KOPT-K1 (cell line): Measurements from ENCODE around the gene SOWAHD.
"Not testable (repeated sequence)": the region's sequence is repeated elsewhere in the genome, so short reads cannot be mapped to it uniquely, and the experiment has no call there.

Experiments
- H3K27ac ChIP-seq: fragments of 200-600 bp; sonication (generic); 2 replicates; pipeline ENCODE4 v1.5.1; 2016; ENCODE audit warnings: antibody characterized with exemption, mild to moderate bottlenecking, low read depth, low read length; ENCODE audit not compliant: poor library complexity, severe bottlenecking
- H3K36me3 ChIP-seq: fragments of 200-600 bp; sonication (generic); 2 replicates; pipeline ENCODE4 v1.5.1; 2017; ENCODE audit warnings: antibody characterized with exemption, mild to moderate bottlenecking, low read length, moderate library complexity; ENCODE audit not compliant: insufficient read depth
- H3K9me3 ChIP-seq: fragments of 200-600 bp; sonication (generic); 2 replicates; pipeline ENCODE4 v1.5.1; 2017; ENCODE audit warnings: antibody characterized with exemption, low read length, mild to moderate bottlenecking; ENCODE audit not compliant: insufficient read depth, poor library complexity, severe bottlenecking

Gene SOWAHD

DNA sequence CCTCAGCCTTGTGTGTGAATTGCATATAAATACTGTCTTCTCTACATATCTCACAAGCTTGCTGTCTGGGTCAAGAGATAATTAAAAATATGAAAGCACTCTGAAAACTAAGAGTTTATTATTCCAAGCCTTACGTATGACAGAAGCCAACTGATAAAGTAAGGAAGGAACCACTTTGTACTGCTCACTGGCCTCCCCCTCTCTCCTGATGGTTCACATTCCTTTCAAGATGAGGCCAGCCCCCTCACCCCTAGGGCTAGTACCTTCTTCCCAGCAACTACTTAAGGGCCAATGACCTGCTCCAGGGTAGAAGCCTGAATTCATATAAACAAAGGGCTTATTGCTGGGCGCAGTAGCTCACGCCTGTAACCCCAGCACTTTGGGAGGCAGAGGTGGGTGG, 5.4 kb upstream of the SOWAHD start:
- Histone ChIP-seq H3K36me3 (no peaks in the 10 kb centered on the region), H3K27ac (no peak overlapping the region), H3K9me3 (no peaks in the 10 kb centered on the region)

GRCh38 chrX:119753639-119754257, 4.6 kb upstream of the SOWAHD start:
- H3K9me3 ChIP-seq, result no peaks in the 10 kb centered on the region
- H3K27ac ChIP-seq, result peak overlapping the region; percentile 35
- H3K36me3 ChIP-seq, result no peaks in the 10 kb centered on the region

DNA sequence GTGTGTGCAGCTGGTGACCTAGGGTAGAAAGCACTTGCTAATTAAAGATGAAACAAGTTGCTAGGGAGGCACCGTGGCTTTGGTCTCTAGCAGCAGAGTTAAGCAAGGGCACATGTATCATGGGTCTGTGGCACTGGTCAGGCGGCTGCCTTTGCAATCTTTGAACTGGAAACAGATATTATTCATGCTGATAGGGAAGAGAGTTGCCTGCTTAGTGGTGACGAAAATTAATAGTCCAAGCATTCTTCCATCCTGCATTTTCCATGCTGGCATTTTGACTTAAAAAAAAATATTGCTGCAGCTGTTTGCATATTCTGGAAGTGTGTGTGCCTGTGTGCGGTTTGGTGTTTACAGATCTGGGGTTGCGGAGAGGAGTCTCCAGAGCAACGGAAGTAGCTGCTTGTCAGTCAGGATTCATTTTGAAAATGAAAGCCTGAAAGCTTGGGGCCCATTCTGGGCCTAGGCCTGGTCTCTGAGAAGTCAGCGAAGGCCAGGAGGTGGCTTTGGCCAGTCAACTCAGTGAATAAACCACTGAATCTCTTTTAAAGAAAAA, 2.3 kb upstream of the SOWAHD start:
- H3K36me3 ChIP-seq, result no peaks in the 10 kb centered on the region
- H3K9me3 ChIP-seq, result no peaks in the 10 kb centered on the region
- H3K27ac ChIP-seq, result peak overlapping the region; percentile 86

DNA sequence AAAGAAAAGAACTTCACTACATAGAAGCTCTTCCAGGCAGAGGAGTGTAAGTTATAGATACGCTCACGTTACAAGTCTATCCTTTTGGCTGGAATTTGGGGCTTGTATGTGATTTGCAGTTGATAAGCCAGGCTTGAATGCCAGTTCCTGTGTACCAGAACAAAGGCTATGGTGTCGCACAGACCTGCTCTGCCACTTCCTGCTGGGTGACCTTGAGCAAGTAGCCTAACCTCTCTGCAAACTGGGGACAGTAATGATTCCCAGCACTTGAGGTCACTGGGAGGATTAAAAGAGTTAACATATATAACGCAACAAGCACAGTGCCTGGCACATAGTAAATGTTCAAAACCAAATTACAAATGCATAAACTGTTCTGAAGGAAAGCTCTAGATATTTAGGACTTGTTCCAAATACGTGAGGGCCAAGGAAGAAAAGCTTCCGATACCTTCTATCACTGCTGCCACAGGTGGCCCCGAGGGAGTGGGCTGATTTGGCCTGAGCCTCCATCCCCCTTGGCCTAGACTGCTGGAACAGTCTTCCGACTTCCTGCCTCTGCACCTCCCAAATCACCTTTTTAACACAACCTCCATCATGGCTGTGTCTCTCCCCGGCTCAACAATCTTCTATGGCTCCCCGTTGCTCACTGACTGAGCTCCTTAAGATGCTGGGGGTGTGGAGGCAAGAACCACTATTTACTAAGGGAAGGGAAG, 1.3 kb upstream of the SOWAHD start:
- no peaks in the 10 kb centered on the region for H3K36me3 ChIP-seq
- H3K27ac ChIP-seq, result peak overlapping the region; percentile 86
- no peaks in the 10 kb centered on the region for H3K9me3 ChIP-seq

DNA sequence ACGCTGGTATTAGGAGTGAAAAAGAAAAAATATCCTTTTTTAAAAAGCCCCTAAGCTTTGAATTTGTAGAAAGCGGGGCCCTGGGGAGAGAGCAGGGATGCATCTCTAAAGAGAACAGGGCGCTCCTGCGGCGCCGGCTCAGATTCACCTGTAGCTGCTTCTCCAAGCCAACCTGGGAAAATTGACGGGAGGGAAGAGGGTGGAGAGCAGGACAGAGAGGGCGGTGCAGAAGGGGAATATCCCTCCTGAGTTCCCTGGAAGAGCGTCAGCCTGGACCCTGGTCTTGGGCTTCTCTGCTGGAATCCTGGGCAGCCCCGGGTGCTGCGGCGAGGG, 776 bp upstream of the SOWAHD start:
- no peaks in the 10 kb centered on the region for H3K9me3 ChIP-seq
- peak overlapping the region; percentile 86 for H3K27ac ChIP-seq
- H3K36me3 ChIP-seq, result no peaks in the 10 kb centered on the region

DNA sequence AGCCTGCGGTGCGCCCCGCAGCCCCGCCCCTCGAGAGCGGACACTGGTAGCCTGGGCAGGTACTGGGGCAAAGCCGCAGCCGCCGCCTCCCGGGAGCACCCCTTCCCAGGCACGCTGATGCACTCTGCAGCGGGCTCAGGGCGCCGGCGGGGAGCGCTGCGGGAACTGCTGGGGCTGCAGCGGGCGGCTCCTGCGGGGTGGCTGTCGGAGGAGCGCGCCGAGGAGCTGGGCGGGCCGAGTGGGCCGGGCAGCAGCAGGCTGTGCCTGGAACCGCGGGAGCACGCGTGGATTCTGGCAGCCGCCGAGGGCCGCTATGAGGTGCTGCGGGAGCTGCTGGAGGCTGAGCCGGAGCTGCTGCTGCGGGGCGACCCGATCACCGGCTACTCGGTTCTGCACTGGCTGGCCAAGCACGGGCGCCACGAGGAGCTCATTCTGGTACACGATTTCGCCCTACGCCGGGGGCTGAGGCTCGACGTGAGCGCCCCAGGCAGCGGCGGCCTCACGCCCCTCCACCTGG, 401 bp downstream of the SOWAHD start:
- Histone ChIP-seq H3K36me3 (no peaks in the 10 kb centered on the region), H3K9me3 (no peaks in the 10 kb centered on the region), H3K27ac (no peak overlapping the region)

GRCh38 chrX:119759248-119759766, 919 bp downstream of the SOWAHD start:
- no peaks in the 10 kb centered on the region for H3K36me3 ChIP-seq
- no peak overlapping the region for H3K27ac ChIP-seq
- no peaks in the 10 kb centered on the region for H3K9me3 ChIP-seq

DNA sequence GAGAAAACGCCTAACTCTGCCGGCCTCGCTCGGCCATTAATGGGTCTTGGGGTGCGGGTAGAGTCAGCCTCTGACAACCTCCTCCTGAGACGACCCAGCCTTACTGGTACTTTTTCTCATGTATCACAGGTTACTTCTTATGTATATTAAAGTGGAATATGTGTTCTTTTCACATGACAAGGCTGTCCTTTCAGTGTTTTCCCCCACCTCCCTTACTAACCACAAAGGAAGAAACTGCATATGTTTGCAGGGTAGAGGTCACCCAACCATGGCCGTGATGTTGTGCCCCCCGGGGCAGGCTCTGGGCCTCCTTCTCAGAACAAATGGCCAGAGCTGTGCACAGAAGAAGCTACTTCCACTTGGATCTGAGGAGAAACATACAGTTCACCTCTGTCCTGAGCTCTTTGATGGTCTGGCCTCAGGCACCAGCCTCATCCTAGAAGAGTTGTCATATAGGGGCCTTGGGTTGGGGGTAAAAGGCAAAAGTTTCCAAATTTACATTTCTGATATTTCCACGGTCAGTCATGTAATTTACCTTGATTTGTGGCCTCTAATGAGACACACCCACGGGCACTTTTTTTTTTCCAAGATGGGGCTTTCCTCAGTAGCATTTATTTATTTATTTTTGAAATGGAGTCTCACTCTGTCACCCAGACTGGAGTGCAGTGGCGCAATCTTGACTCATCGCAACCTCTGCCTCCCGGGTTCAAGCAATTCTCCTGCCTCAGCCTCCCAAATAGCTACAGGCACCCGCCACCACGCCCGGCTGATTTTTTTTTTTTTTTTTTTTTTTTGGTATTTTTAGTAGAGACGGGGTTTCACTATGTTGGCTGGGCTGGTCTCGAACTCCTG, 1.9 kb downstream of the SOWAHD start:
- H3K9me3 ChIP-seq, result no peaks in the 10 kb centered on the region
- no peaks in the 10 kb centered on the region for H3K36me3 ChIP-seq
- no peak overlapping the region for H3K27ac ChIP-seq

GRCh38 chrX:119762718-119763117, 4.3 kb downstream of the SOWAHD start:
- H3K36me3 ChIP-seq, result no peaks in the 10 kb centered on the region

GRCh38 chrX:119763181-119763580, 4.8 kb downstream of the SOWAHD start:
- peak overlapping the region; percentile 53 for H3K27ac ChIP-seq
- no peaks in the 10 kb centered on the region for H3K9me3 ChIP-seq
- H3K36me3 ChIP-seq, result no peaks in the 10 kb centered on the region

More at GRCh38 chrX:119762718-119763117, 4.3 kb downstream of the SOWAHD start:
- no peaks in the 10 kb centered on the region for H3K9me3 ChIP-seq
- H3K27ac ChIP-seq, result peak overlapping the region; percentile 53

DNA sequence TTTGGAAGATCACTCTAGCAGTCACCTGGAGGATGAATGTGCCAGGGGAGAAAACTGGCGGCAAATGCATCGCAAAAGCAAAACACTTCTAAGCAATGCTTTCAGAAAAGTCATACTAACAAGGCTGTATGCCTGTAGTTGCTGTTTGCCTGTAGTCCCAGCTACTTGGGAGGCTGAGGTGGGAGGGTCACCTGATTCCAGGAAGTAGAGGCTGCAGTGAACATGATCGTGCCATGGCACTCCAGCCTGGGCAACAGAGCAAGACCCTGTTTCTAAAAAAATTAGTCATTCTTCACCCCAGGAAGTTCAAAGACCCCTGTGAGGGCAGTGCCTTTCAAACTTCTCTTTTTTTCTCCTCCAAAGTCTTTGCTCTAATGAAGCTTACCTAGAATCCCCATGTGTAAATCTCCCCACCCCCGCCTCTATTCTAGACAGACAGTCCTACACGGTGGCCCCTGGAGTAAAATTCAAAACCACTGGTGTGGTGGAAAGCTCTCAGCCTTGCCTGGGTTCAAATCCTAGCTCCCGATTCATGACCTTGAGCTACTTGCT, 5.5 kb downstream of the SOWAHD start:
- H3K36me3 ChIP-seq, result no peaks in the 10 kb centered on the region
- no peaks in the 10 kb centered on the region for H3K9me3 ChIP-seq
- peak overlapping the region; percentile 53 for H3K27ac ChIP-seq

GRCh38 chrX:119768436-119768835, 10.0 kb downstream of the SOWAHD start:
- not testable (repeated sequence) for H3K9me3 ChIP-seq

GRCh38 chrX:119769388-119769787, 11.0 kb downstream of the SOWAHD start:
- H3K27ac ChIP-seq, H3K9me3 ChIP-seq: not testable (repeated sequence)

More at GRCh38 chrX:119768436-119768835, 10.0 kb downstream of the SOWAHD start:
- not testable (repeated sequence) for H3K27ac ChIP-seq, H3K36me3 ChIP-seq

GRCh38 chrX:119775517-119776238, 17.3 kb downstream of the SOWAHD start:
- Histone ChIP-seq H3K27ac (no peak overlapping the region), H3K36me3 (no peaks in the 10 kb centered on the region; the same call in 1 of the 2 replicates), H3K9me3 (no peaks in the 10 kb centered on the region)

More at GRCh38 chrX:119769388-119769787, 11.0 kb downstream of the SOWAHD start:
- not testable (repeated sequence) for H3K36me3 ChIP-seq
